ENCODE data around the gene THSD7B. TPM values are rescaled to one million over a fixed set of nuclear protein-coding genes. Genes with fewer than 3 reads are reported as not detected.
"Not testable (repeated sequence)": the region's sequence is repeated elsewhere in the genome, so short reads cannot be mapped to it uniquely, and the experiment has no call there.

THSD7B gene
- total RNA-seq, 5 donors from 2014 or later (not counting 1 experiment from before 2014, with no cell fraction given): not detected

DNA sequence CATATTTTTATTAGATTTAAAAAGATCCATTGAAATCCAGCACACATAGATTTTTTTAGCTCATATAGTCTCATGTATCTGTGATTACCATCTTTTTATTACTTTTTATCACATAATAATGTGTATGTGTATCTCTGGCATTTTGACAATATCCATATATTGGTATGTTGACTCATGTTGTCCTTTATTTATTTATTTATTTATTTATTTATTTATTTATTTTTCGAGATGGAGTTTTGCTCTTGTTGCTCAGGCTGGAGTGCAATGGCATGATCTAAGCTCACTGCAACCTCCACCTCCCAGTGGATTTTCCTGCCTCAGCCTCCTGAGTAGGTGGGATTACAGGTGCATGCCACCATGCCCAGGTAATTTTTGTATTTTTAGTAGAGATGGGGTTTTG lies 823.2 kb downstream of the THSD7B start:
- ATAC-seq (replicated peaks in 1 of 4); H3K27ac ChIP-seq (ENCODE audit: low read length); H3K27me3 Mint-ChIP-seq; DNase-seq; CTCF ChIA-PET; H3K4me1 ChIP-seq (ENCODE audit: control insufficient read depth in 1 of 2, extremely low read depth in 1 of 2, insufficient read depth in 2 of 2, low read length in 2 of 2); H3K4me3 Mint-ChIP-seq; H3K4me3 ChIP-seq (ENCODE audit: control insufficient read depth in 1 of 2, extremely low read depth in 1 of 2, low read length in 1 of 2); H3K36me3 Mint-ChIP-seq; H3K27ac Mint-ChIP-seq; POLR2A ChIA-PET; H3K9me3 ChIP-seq; H3K4me1 Mint-ChIP-seq; H3K36me3 ChIP-seq (ENCODE audit: control insufficient read depth in 2 of 2, extremely low read depth in 1 of 2, insufficient read depth in 1 of 2, low read length in 1 of 2); H3K27me3 ChIP-seq (replicated peaks in 1 of 2; ENCODE audit: control insufficient read depth in 2 of 2, extremely low read depth in 1 of 2, insufficient read depth in 2 of 2, low read length in 1 of 2): not testable (repeated sequence)
- no CpG with 5 or more reads among the region's 1 CpG for WGBS (ENCODE audit: insufficient coverage)
- H3K9me3 Mint-ChIP-seq: peaks cover 10 to 24% (median 13%) of the 10 kb centered on the region in 3 donors

DNA sequence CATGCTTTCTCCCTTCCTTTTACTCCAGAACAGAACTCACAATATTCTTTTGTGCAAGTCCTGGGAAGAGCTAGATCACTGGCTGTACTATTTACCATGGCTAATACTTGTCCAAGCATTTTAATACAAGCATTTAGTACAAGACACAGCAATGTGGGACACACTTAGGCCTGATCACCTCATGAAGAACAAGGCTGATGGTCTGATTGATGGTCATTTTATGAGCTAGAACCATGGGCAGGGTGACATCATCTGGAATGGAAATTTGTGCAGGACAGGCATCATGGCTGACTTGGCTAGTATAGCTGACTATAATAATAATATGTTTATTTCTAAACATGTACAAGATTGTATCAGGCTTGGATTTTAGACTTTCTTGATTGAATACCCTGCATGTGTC lies 824.8 kb downstream of the THSD7B start:
- Mint-ChIP-seq H3K27me3 (no peaks in the 10 kb centered on the region), H3K27ac (no peak overlapping the region), H3K4me1 (no peaks in the 10 kb centered on the region), H3K9me3 (peaks cover 8 to 14% (median 8%) of the 10 kb centered on the region in 3 donors), H3K36me3 (no peaks in the 10 kb centered on the region), H3K4me3 (no peak overlapping the region)
- ATAC-seq (replicated peaks in 1 of 4) (no peak), DNase-seq (no peak)
- Histone ChIP-seq H3K4me3 (ENCODE audit: control insufficient read depth in 1 of 2, extremely low read depth in 1 of 2, low read length in 1 of 2) (no peak overlapping the region), H3K9me3 (no peaks in the 10 kb centered on the region), H3K36me3 (ENCODE audit: control insufficient read depth in 2 of 2, extremely low read depth in 1 of 2, insufficient read depth in 1 of 2, low read length in 1 of 2) (no peaks in the 10 kb centered on the region), H3K27me3 (replicated peaks in 1 of 2; ENCODE audit: control insufficient read depth in 2 of 2, extremely low read depth in 1 of 2, insufficient read depth in 2 of 2, low read length in 1 of 2) (no peaks in the 10 kb centered on the region), H3K4me1 (ENCODE audit: control insufficient read depth in 1 of 2, extremely low read depth in 1 of 2, insufficient read depth in 2 of 2, low read length in 2 of 2) (no peaks in the 10 kb centered on the region), H3K27ac (ENCODE audit: low read length) (no peak overlapping the region)
- POLR2A ChIA-PET: interaction anchor here in 1 of 2 donors (0.7 kb wide), 1 partner anchor 156 kb away, joined by 3 read pairs; no protein-coding TSS in a partner anchor
- CTCF ChIA-PET: no interaction called here

DNA sequence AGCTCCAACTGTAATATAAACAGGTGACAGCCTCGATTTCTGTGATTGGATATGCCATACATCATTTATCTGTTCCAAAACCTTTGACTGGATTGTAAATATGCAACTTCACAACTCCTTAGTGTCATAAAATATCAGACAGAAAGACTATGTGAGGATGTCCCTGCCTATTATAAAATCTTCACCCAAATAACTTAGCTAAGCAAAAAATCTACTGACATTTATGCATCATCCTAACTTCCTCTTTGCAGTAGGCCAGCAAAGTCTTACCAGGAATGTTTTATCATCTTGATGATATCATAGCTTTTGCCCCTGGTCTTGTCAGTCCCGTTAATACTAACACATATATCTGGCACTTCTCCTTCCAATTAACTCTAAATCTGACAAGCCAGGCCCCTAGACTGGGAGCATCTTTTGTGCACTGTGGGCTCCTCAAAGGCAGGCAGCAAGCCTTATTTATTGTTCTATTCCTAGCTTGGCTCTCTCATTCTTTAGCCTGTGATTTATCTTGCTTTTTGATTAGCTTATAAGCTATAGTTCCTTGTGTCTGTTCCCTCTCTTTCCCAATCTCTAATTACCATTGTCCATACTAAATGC lies 842.5 kb downstream of the THSD7B start:
- Histone ChIP-seq H3K4me1 (ENCODE audit: control insufficient read depth in 1 of 2, extremely low read depth in 1 of 2, insufficient read depth in 2 of 2, low read length in 2 of 2) (no peaks in the 10 kb centered on the region), H3K36me3 (ENCODE audit: control insufficient read depth in 2 of 2, extremely low read depth in 1 of 2, insufficient read depth in 1 of 2, low read length in 1 of 2) (no peaks in the 10 kb centered on the region), H3K9me3 (no peaks in the 10 kb centered on the region), H3K27ac (ENCODE audit: low read length) (no peak overlapping the region), H3K27me3 (replicated peaks in 1 of 2; ENCODE audit: control insufficient read depth in 2 of 2, extremely low read depth in 1 of 2, insufficient read depth in 2 of 2, low read length in 1 of 2) (no peaks in the 10 kb centered on the region), H3K4me3 (ENCODE audit: control insufficient read depth in 1 of 2, extremely low read depth in 1 of 2, low read length in 1 of 2) (no peak overlapping the region)
- WGBS (ENCODE audit: insufficient coverage): 42% methylated on average over 2 of the region's 2 CpGs
- no peaks in the 10 kb centered on the region for H3K4me1 Mint-ChIP-seq
- DNase-seq (no peak), ATAC-seq (replicated peaks in 1 of 4) (no peak)
- H3K36me3 Mint-ChIP-seq: no peaks in the 10 kb centered on the region
- CTCF ChIA-PET: no interaction called here
- no peak overlapping the region for H3K27ac Mint-ChIP-seq
- POLR2A ChIA-PET: no interaction called here
- H3K27me3 Mint-ChIP-seq: no peaks in the 10 kb centered on the region
- peaks cover 0 to 10% (median 8%) of the 10 kb centered on the region in 3 donors for H3K9me3 Mint-ChIP-seq
- H3K4me3 Mint-ChIP-seq: no peak overlapping the region

DNA sequence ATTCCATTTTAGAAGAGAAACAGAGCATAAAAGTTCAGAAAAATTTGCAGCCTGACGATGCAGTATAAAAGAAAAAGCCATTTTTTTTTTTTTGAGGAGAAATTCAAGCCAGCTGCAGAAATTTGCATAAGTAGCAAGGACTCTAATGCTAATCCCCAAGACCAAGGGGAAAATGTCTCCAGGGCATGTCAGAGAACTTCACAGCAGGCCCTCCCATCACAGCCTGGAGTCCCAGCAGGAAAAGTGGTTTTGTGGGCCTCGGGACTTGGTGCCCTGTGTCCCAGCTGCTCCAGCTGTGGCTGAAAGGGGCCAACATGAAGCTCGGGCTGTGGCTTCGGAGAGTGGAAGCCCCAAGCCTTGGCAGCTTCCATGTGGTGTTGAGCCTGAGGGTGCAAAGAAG lies 873.6 kb downstream of the THSD7B start:
- no peaks in the 10 kb centered on the region for H3K4me1 Mint-ChIP-seq
- CTCF ChIA-PET: no interaction called here
- POLR2A ChIA-PET: no interaction called here
- H3K4me3 Mint-ChIP-seq: no peak overlapping the region
- no peaks in the 10 kb centered on the region for H3K36me3 Mint-ChIP-seq
- Histone ChIP-seq H3K27ac (ENCODE audit: low read length) (no peak overlapping the region), H3K4me1 (ENCODE audit: control insufficient read depth in 1 of 2, extremely low read depth in 1 of 2, insufficient read depth in 2 of 2, low read length in 2 of 2) (no peaks in the 10 kb centered on the region), H3K4me3 (ENCODE audit: control insufficient read depth in 1 of 2, extremely low read depth in 1 of 2, low read length in 1 of 2) (no peak overlapping the region), H3K27me3 (replicated peaks in 1 of 2; ENCODE audit: control insufficient read depth in 2 of 2, extremely low read depth in 1 of 2, insufficient read depth in 2 of 2, low read length in 1 of 2) (no peaks in the 10 kb centered on the region), H3K36me3 (ENCODE audit: control insufficient read depth in 2 of 2, extremely low read depth in 1 of 2, insufficient read depth in 1 of 2, low read length in 1 of 2) (no peaks in the 10 kb centered on the region), H3K9me3 (no peaks in the 10 kb centered on the region)
- H3K9me3 Mint-ChIP-seq: peaks cover 2 to 6% (median 5%) of the 10 kb centered on the region in 3 donors
- 82% methylated on average over 4 of the region's 4 CpGs for WGBS (ENCODE audit: insufficient coverage)
- H3K27ac Mint-ChIP-seq: no peak overlapping the region
- no peak for ATAC-seq (replicated peaks in 1 of 4)
- DNase-seq: no peak
- H3K27me3 Mint-ChIP-seq: no peaks in the 10 kb centered on the region

DNA sequence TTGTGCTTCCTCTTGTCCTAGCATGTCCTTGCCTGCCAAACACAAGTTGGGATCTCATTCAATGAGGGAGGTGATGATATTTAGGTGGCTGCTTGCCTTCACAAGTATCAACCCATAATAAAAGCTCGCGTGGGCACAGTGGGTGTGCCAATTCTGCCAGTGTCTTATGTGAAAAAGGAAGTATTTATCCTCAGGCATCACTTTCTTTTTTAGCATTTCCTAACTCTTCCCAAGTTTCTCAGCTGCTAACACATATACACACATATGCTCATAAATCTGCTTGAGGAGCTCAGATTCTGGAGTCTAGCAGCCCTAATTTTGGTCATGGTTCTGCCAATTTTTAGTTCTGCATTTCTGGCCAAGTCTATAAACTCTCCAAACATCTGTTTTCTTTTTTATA lies 879.4 kb downstream of the THSD7B start:
- Histone ChIP-seq H3K27ac (ENCODE audit: low read length) (no peak overlapping the region), H3K27me3 (replicated peaks in 1 of 2; ENCODE audit: control insufficient read depth in 2 of 2, extremely low read depth in 1 of 2, insufficient read depth in 2 of 2, low read length in 1 of 2) (no peaks in the 10 kb centered on the region), H3K4me3 (ENCODE audit: control insufficient read depth in 1 of 2, extremely low read depth in 1 of 2, low read length in 1 of 2) (no peak overlapping the region), H3K4me1 (ENCODE audit: control insufficient read depth in 1 of 2, extremely low read depth in 1 of 2, insufficient read depth in 2 of 2, low read length in 2 of 2) (no peaks in the 10 kb centered on the region), H3K36me3 (ENCODE audit: control insufficient read depth in 2 of 2, extremely low read depth in 1 of 2, insufficient read depth in 1 of 2, low read length in 1 of 2) (no peaks in the 10 kb centered on the region), H3K9me3 (no peaks in the 10 kb centered on the region)
- no peak overlapping the region for H3K4me3 Mint-ChIP-seq
- no peak overlapping the region for H3K27ac Mint-ChIP-seq
- DNase-seq: no peak
- no peaks in the 10 kb centered on the region for H3K27me3 Mint-ChIP-seq
- no CpG with 5 or more reads among the region's 2 CpGs for WGBS (ENCODE audit: insufficient coverage)
- ATAC-seq (replicated peaks in 1 of 4): no peak
- no peaks in the 10 kb centered on the region for H3K36me3 Mint-ChIP-seq
- CTCF ChIA-PET: no interaction called here
- POLR2A ChIA-PET: no interaction called here
- H3K4me1 Mint-ChIP-seq: no peaks in the 10 kb centered on the region
- H3K9me3 Mint-ChIP-seq: peaks cover 2 to 16% (median 6%) of the 10 kb centered on the region in 3 donors

DNA sequence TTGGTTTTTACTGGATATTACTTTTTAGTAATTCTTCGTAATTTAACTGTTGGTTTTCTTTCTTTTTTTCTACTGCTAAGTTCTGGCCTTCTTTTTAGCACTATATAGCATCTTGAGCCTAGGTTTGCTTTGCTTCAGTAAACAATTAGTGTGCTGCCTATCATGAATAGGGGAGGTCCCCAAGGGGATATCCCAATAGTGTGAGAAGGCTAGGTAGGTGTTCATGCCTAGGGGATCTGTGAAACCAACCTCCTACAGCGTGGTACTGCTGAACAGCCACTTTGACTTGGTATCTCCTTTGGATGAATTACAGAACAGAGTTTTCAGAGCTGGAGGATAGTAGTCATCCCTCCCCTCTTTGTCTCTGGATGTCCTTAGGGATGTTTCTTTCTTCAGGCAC lies 888.7 kb downstream of the THSD7B start:
- H3K9me3 Mint-ChIP-seq: peaks cover 6 to 17% (median 13%) of the 10 kb centered on the region in 3 donors
- no peaks in the 10 kb centered on the region for H3K4me1 Mint-ChIP-seq
- H3K36me3 Mint-ChIP-seq: no peaks in the 10 kb centered on the region
- H3K9me3 ChIP-seq: no peaks in the 10 kb centered on the region
- H3K27ac ChIP-seq (ENCODE audit: low read length): no peak overlapping the region
- H3K4me3 ChIP-seq (ENCODE audit: control insufficient read depth in 1 of 2, extremely low read depth in 1 of 2, low read length in 1 of 2): no peak overlapping the region
- no peaks in the 10 kb centered on the region for H3K4me1 ChIP-seq (ENCODE audit: control insufficient read depth in 1 of 2, extremely low read depth in 1 of 2, insufficient read depth in 2 of 2, low read length in 2 of 2)
- H3K27me3 Mint-ChIP-seq: no peaks in the 10 kb centered on the region
- ChIA-PET POLR2A (interaction anchor here in 1 of 2 donors (0.6 kb wide), 1 partner anchor 279 kb away, joined by 3 read pairs; no protein-coding TSS in a partner anchor), CTCF (interaction anchor here in 1 of 2 donors (0.6 kb wide), 1 partner anchor 282 kb away, joined by 6 read pairs; no protein-coding TSS in a partner anchor)
- no peak overlapping the region for H3K4me3 Mint-ChIP-seq
- ATAC-seq (replicated peaks in 1 of 4): no peak
- no peak for DNase-seq
- no peak overlapping the region for H3K27ac Mint-ChIP-seq
- H3K36me3 ChIP-seq (ENCODE audit: control insufficient read depth in 2 of 2, extremely low read depth in 1 of 2, insufficient read depth in 1 of 2, low read length in 1 of 2): no peaks in the 10 kb centered on the region
- WGBS (ENCODE audit: insufficient coverage): 80% methylated on average over 1 of the region's 2 CpGs
- no peaks in the 10 kb centered on the region for H3K27me3 ChIP-seq (replicated peaks in 1 of 2; ENCODE audit: control insufficient read depth in 2 of 2, extremely low read depth in 1 of 2, insufficient read depth in 2 of 2, low read length in 1 of 2)

DNA sequence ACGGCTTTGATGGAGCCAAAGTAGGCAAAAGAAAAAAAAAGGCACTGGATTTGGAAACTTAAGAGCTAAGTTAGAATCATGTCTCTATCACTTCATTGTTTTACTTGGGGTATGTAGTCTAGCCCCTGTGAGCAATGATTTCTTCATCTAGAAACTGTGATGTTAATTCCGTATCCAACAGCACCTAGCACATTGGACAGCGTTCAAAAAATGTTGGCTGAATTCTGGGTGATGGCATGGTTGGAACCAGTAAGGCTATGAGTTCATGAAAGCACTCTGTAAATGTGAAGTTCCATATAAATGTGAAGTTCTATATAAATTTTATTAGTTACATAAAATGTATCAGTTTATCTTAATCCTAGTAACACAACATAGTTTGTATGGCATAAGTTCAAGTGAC lies 890.5 kb downstream of the THSD7B start:
- Mint-ChIP-seq H3K4me3 (no peak overlapping the region), H3K36me3 (no peaks in the 10 kb centered on the region), H3K27me3 (no peaks in the 10 kb centered on the region), H3K4me1 (no peaks in the 10 kb centered on the region), H3K27ac (no peak overlapping the region), H3K9me3 (peaks cover 6 to 12% (median 9%) of the 10 kb centered on the region in 3 donors)
- ATAC-seq (replicated peaks in 1 of 4) (no peak), DNase-seq (no peak)
- POLR2A ChIA-PET: no interaction called here
- H3K4me1 ChIP-seq (ENCODE audit: control insufficient read depth in 1 of 2, extremely low read depth in 1 of 2, insufficient read depth in 2 of 2, low read length in 2 of 2): no peaks in the 10 kb centered on the region
- no peaks in the 10 kb centered on the region for H3K27me3 ChIP-seq (replicated peaks in 1 of 2; ENCODE audit: control insufficient read depth in 2 of 2, extremely low read depth in 1 of 2, insufficient read depth in 2 of 2, low read length in 1 of 2)
- no peak overlapping the region for H3K27ac ChIP-seq (ENCODE audit: low read length)
- H3K9me3 ChIP-seq: no peaks in the 10 kb centered on the region
- no CpG with 5 or more reads among the region's 3 CpGs for WGBS (ENCODE audit: insufficient coverage)
- no peaks in the 10 kb centered on the region for H3K36me3 ChIP-seq (ENCODE audit: control insufficient read depth in 2 of 2, extremely low read depth in 1 of 2, insufficient read depth in 1 of 2, low read length in 1 of 2)
- H3K4me3 ChIP-seq (ENCODE audit: control insufficient read depth in 1 of 2, extremely low read depth in 1 of 2, low read length in 1 of 2): no peak overlapping the region
- CTCF ChIA-PET: no interaction called here
